ENCODE data around the gene FBF1.

Gene FBF1

GRCh38 chr17:75931062-75931461 lies 9.8 kb downstream of the FBF1 start (continued):
- no peak for TF ChIP-seq ZNF148 (tag by site-specific recombination; IDR thresholded peaks at IDR 0.05; ENCODE audit: borderline replicate concordance)
- no peak for TF ChIP-seq ZBTB8A (tag by site-specific recombination; IDR thresholded peaks at IDR 0.05)
- TF ChIP-seq ZNF660 (tag by site-specific recombination; IDR thresholded peaks at IDR 0.05) = no peak
- no peak for TF ChIP-seq SCRT2 (tag by site-specific recombination; IDR thresholded peaks at IDR 0.05)
- no peak for TF ChIP-seq ZNF501 (tag by site-specific recombination; IDR thresholded peaks at IDR 0.05)
- TF ChIP-seq SP7 (tag by site-specific recombination; IDR thresholded peaks at IDR 0.05) = no peak
- TF ChIP-seq ZNF707 (tag by site-specific recombination; IDR thresholded peaks at IDR 0.05) = no peak
- TF ChIP-seq ZNF585B (tag by site-specific recombination; IDR thresholded peaks at IDR 0.05) = no peak

- Histone ChIP-seq H3K36me3 (ENCODE audit: control insufficient read depth in 2 of 2, insufficient read depth in 1 of 2, low read length in 2 of 2) (peaks cover 9 to 77% of the 10 kb centered on the region in 2 experiments; a peak in 2 of 3 replicates), H3K4me1 (ENCODE audit: control insufficient read depth, insufficient read depth, low read length) (no peaks in the 10 kb centered on the region), H3K4me3 (ENCODE audit: low read depth, low read length) (no peak overlapping the region), H3K27ac (ENCODE audit: extremely low read depth, low read depth, low read length) (no peak overlapping the region), H3K9me3 (ENCODE audit: control insufficient read depth, insufficient read depth, low read depth, low read length) (no peaks in the 10 kb centered on the region)
- CTCF ChIA-PET = interaction anchor here (0.6 to 3.7 kb wide), 19 partner anchors 9 to 603 kb away, joined by 3 to 47 read pairs (median 4); partner anchors contain the start of genes CDK3, FBF1 and MRPL38
- POLR2A ChIA-PET = interaction anchor here (0.5 to 3.9 kb wide), 2 partner anchors 14 to 159 kb away, joined by 3 to 20 read pairs; partner anchors contain the start of gene FBF1
- TF ChIP-seq ZNF404 (tag by site-specific recombination; IDR thresholded peaks at IDR 0.05) (no peak), ZNF48 (tag by site-specific recombination; IDR thresholded peaks at IDR 0.05) (no peak), ZNF174 (tag by site-specific recombination; IDR thresholded peaks at IDR 0.05) (no peak), CTCF (tag by site-specific recombination; IDR thresholded peaks at IDR 0.05) (peak; percentile 15; the same call in 1 of the 2 replicates), ZFP3 (tag by site-specific recombination; IDR thresholded peaks at IDR 0.05; ENCODE audit: low read depth) (no peak), INSM2 (tag by site-specific recombination; IDR thresholded peaks at IDR 0.05) (no peak), ZBTB10 (tag by site-specific recombination; IDR thresholded peaks at IDR 0.05) (no peak)
These were observed 13.4 kb downstream of the FBF1 start for GRCh38 chr17:75927286-75927922.

All from HEK293 (cell line).